ENCODE results near the gene CTSW. TPM values are rescaled to one million over a fixed set of nuclear protein-coding genes. Genes with fewer than 3 reads are reported as not detected.

The CTSW gene
- total RNA-seq, 1 donor, result not detected

DNA sequence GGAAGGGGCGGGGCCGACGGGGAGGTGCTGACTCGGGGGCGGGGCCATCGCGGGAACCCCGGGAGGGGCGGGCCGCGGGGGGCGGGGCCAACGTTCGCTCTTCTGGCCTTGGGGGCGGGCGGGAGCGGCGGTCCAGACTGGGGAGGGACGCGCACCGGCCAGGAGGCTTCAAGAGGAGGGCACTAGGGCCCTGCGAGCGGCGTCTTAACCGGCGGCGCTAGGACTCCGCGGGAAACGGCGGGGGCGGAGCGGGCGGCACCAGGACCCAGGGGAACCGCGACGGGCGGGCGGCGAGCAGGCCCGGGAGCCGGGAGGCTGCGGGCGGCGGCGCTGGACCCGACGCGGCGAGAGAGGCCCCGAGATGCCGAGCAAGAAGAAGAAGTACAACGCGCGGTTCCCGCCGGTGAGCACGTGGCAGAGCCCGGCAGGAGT is 39.5 kb downstream of the CTSW start, which contains the start of gene DRAP1:
DRAP1 (plus strand) TSS at position 286 of the 432 bp plus-strand sequence; CDS start at position 362, 76 bp downstream.
- Histone ChIP-seq H3K9me3 (ENCODE audit: low read depth, low read length) (no peaks in the 10 kb centered on the region), H3K4me1 (ENCODE audit: insufficient read depth, low read length) (peaks cover 54% of the 10 kb centered on the region), H3K79me2 (ENCODE audit: insufficient read depth, low read length) (peaks cover 68% of the 10 kb centered on the region), H3K27ac (ENCODE audit: low read depth, low read length) (peak within 1 kb of the TSS; percentile 95), H2AFZ (ENCODE audit: low read length) (peak within 1 kb of the TSS; percentile 63), H3K4me2 (ENCODE audit: insufficient read depth, low read length) (peak within 1 kb of the TSS; percentile 94), H3K4me3 (ENCODE audit: insufficient read depth, low read length) (peak within 1 kb of the TSS; percentile 92), H4K20me1 (ENCODE audit: insufficient read depth, low read length) (peaks cover 6% of the 10 kb centered on the region), H3K36me3 (ENCODE audit: insufficient read depth, low read length) (peaks cover 34% of the 10 kb centered on the region), H3K27me3 (ENCODE audit: insufficient read depth, low read length) (no peaks in the 10 kb centered on the region)
- TF ChIP-seq, protein P1, sequence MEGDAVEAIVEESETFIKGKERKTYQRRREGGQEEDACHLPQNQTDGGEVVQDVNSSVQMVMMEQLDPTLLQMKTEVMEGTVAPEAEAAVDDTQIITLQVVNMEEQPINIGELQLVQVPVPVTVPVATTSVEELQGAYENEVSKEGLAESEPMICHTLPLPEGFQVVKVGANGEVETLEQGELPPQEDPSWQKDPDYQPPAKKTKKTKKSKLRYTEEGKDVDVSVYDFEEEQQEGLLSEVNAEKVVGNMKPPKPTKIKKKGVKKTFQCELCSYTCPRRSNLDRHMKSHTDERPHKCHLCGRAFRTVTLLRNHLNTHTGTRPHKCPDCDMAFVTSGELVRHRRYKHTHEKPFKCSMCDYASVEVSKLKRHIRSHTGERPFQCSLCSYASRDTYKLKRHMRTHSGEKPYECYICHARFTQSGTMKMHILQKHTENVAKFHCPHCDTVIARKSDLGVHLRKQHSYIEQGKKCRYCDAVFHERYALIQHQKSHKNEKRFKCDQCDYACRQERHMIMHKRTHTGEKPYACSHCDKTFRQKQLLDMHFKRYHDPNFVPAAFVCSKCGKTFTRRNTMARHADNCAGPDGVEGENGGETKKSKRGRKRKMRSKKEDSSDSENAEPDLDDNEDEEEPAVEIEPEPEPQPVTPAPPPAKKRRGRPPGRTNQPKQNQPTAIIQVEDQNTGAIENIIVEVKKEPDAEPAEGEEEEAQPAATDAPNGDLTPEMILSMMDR (IDR thresholded peaks at IDR 0.05; ENCODE audit: extremely low read depth, low read depth, low read length), result no peak
- peak; percentile 100 for DNase-seq (ENCODE audit: insufficient read length, low spot score, missing footprints)

DNA sequence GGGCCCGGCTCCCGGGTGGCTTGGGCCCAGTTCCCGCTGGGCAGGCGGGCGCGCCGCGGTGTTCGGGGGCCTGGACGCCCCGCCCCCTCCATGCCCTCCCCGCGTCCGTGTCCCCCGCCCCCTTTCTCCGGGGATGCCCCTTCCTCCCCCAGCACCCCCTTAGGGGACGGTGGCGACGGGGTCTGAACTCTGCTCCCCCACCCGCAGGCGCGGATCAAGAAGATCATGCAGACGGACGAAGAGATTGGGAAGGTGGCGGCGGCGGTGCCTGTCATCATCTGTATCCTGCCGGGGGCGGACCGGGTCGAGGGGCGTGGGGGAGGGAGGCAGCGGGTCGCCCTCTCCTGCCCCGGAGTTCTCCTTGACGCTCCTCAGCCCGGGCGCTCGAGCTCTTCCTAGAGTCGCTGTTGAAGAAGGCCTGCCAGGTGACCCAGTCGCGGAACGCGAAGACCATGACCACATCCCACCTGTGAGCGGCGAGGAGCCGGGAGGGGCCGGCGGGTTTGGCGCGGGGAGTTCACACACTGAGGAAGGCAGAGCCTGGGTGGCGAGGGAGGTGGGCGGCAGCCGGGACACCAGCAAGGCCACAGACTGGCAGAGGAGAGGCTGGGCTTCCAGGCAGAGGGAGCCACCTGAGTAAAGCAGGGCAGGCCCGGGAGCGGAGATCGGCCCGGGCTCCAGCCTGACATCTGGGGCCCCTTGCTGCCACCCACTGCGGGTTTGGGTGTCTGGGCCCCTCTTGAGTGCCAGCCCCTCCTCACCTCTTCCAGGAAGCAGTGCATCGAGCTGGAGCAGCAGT is 40.1 kb downstream of the CTSW start:
- H3K4me2 ChIP-seq (ENCODE audit: insufficient read depth, low read length), result peak overlapping the region; percentile 94
- TF ChIP-seq, protein P1 (IDR thresholded peaks at IDR 0.05; ENCODE audit: extremely low read depth, low read depth, low read length), result no peak
- peaks cover 41% of the 10 kb centered on the region for H3K36me3 ChIP-seq (ENCODE audit: insufficient read depth, low read length)
- H3K4me3 ChIP-seq (ENCODE audit: insufficient read depth, low read length), result peak overlapping the region; percentile 92
- H2AFZ ChIP-seq (ENCODE audit: low read length), result no peak overlapping the region
- H3K4me1 ChIP-seq (ENCODE audit: insufficient read depth, low read length), result peaks cover 50% of the 10 kb centered on the region
- DNase-seq (ENCODE audit: insufficient read length, low spot score, missing footprints), result peak; percentile 91
- no peaks in the 10 kb centered on the region for H3K9me3 ChIP-seq (ENCODE audit: low read depth, low read length)
- no peaks in the 10 kb centered on the region for H3K27me3 ChIP-seq (ENCODE audit: insufficient read depth, low read length)
- H4K20me1 ChIP-seq (ENCODE audit: insufficient read depth, low read length), result peaks cover 6% of the 10 kb centered on the region
- H3K79me2 ChIP-seq (ENCODE audit: insufficient read depth, low read length), result peaks cover 69% of the 10 kb centered on the region
- peak overlapping the region; percentile 63 for H3K27ac ChIP-seq (ENCODE audit: low read depth, low read length)

DNA sequence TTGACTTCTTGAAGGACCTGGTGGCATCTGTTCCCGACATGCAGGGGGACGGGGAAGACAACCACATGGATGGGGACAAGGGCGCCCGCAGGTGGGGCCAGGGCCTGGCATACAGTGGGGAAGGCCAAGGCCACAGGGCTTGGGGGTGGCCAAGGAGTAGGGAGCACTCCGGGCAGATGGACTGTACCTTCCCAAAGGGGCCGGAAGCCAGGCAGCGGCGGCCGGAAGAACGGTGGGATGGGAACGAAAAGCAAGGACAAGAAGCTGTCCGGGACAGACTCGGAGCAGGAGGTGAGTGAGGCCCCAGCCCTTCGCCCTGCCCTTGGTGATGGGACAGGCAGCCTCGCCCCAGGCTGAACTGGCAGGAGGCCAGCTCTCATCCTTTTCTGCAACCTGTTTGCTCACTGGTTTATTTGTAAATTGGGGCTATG is 40.8 kb downstream of the CTSW start:
- TF ChIP-seq, protein P1 (IDR thresholded peaks at IDR 0.05; ENCODE audit: extremely low read depth, low read depth, low read length), result no peak
- Histone ChIP-seq H4K20me1 (ENCODE audit: insufficient read depth, low read length) (peaks cover 6% of the 10 kb centered on the region), H3K4me3 (ENCODE audit: insufficient read depth, low read length) (peak overlapping the region; percentile 92), H3K79me2 (ENCODE audit: insufficient read depth, low read length) (peaks cover 66% of the 10 kb centered on the region), H2AFZ (ENCODE audit: low read length) (peak overlapping the region; percentile 35), H3K4me2 (ENCODE audit: insufficient read depth, low read length) (peak overlapping the region; percentile 94), H3K36me3 (ENCODE audit: insufficient read depth, low read length) (peaks cover 45% of the 10 kb centered on the region), H3K27ac (ENCODE audit: low read depth, low read length) (peak overlapping the region; percentile 63), H3K27me3 (ENCODE audit: insufficient read depth, low read length) (no peaks in the 10 kb centered on the region), H3K4me1 (ENCODE audit: insufficient read depth, low read length) (peaks cover 44% of the 10 kb centered on the region), H3K9me3 (ENCODE audit: low read depth, low read length) (no peaks in the 10 kb centered on the region)
- peak; percentile 76 for DNase-seq (ENCODE audit: insufficient read length, low spot score, missing footprints)

DNA sequence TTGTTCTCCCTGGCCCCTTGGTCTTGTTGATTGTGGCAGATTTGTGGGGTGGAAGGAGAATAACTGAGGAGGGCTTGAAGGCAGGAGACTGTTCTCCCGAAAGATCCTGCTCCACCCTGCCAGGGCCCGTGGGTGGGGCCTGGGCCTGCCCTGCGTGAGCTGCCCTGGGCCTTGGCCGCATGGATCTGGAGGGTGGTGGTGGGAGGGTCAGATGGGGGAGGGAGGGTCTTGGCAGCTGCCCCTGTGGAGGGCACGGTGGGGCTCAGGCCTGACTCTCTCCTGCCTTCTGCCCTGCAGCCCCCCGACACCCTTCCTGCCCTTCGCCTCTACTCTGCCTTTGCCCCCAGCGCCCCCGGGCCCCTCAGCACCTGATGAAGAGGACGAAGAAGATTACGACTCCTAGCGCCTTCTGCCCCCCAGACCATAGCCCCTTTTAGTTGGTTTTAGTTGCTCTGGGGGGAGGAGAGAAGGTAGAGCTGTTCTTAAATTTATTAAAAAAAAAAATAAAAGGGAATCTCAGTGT is 41.5 kb downstream of the CTSW start:
- Histone ChIP-seq H3K4me1 (ENCODE audit: insufficient read depth, low read length) (peaks cover 38% of the 10 kb centered on the region), H4K20me1 (ENCODE audit: insufficient read depth, low read length) (peaks cover 6% of the 10 kb centered on the region), H3K4me3 (ENCODE audit: insufficient read depth, low read length) (peak overlapping the region; percentile 92), H3K27me3 (ENCODE audit: insufficient read depth, low read length) (no peaks in the 10 kb centered on the region), H3K4me2 (ENCODE audit: insufficient read depth, low read length) (peak overlapping the region; percentile 94), H2AFZ (ENCODE audit: low read length) (no peak overlapping the region), H3K9me3 (ENCODE audit: low read depth, low read length) (no peaks in the 10 kb centered on the region), H3K27ac (ENCODE audit: low read depth, low read length) (peak overlapping the region; percentile 11), H3K79me2 (ENCODE audit: insufficient read depth, low read length) (peaks cover 66% of the 10 kb centered on the region), H3K36me3 (ENCODE audit: insufficient read depth, low read length) (peaks cover 45% of the 10 kb centered on the region)
- TF ChIP-seq, protein P1 (IDR thresholded peaks at IDR 0.05; ENCODE audit: extremely low read depth, low read depth, low read length), result no peak
- peak; percentile 82 for DNase-seq (ENCODE audit: insufficient read length, low spot score, missing footprints)

Measured in osteoblast (primary cell).